Raji (cell line): ENCODE data around the gene OR2T34.
"Not testable (repeated sequence)": the region's sequence is repeated elsewhere in the genome, so short reads cannot be mapped to it uniquely, and the experiment has no call there.

Experiments
- POLR2A ChIP-seq: IDR thresholded peaks from 2 replicates; pipeline ENCODE4 v1.6.1; 2011; ENCODE audit warnings: low read depth, low read length, control low read depth; ENCODE audit not compliant: insufficient read depth

Gene OR2T34

GRCh38 chr1:248574657-248575056 is at the start of gene OR2T34:
OR2T34 (minus strand) TSS chr1:248574757; CDS start chr1:248574757, 0 bp downstream.
- TF ChIP-seq POLR2A: not testable (repeated sequence)

GRCh38 chr1:248622570-248623001 is 48.0 kb upstream of the OR2T34 start:
- no peak for TF ChIP-seq POLR2A

GRCh38 chr1:248621770-248622169 is 47.2 kb upstream of the OR2T34 start:
- TF ChIP-seq POLR2A: no peak

GRCh38 chr1:248618878-248619277 is 44.3 kb upstream of the OR2T34 start:
- TF ChIP-seq POLR2A: no peak

- TF ChIP-seq POLR2A: no peak
Measured at GRCh38 chr1:248618119-248618518, 43.6 kb upstream of the OR2T34 start.

GRCh38 chr1:248613742-248614141 is 39.2 kb upstream of the OR2T34 start:
- TF ChIP-seq POLR2A: no peak

GRCh38 chr1:248611883-248612414 is 37.4 kb upstream of the OR2T34 start:
- no peak for TF ChIP-seq POLR2A

GRCh38 chr1:248610301-248610700 is 35.7 kb upstream of the OR2T34 start:
- TF ChIP-seq POLR2A: no peak

- no peak for TF ChIP-seq POLR2A
Measured at GRCh38 chr1:248599396-248599795, 24.8 kb upstream of the OR2T34 start.

GRCh38 chr1:248597589-248597988 is 23.0 kb upstream of the OR2T34 start, which contains the start of gene OR2T10:
OR2T10 (minus strand) TSS chr1:248597700; CDS start chr1:248593768, 3,932 bp downstream.
- TF ChIP-seq POLR2A: no peak

- no peak for TF ChIP-seq POLR2A
Measured at GRCh38 chr1:248596615-248597014, 22.1 kb upstream of the OR2T34 start.

- TF ChIP-seq POLR2A: no peak
Measured at GRCh38 chr1:248593226-248593625, 18.7 kb upstream of the OR2T34 start.

GRCh38 chr1:248592655-248593054 is 18.1 kb upstream of the OR2T34 start:
- TF ChIP-seq POLR2A: no peak

GRCh38 chr1:248590055-248590454 is 15.5 kb upstream of the OR2T34 start:
- TF ChIP-seq POLR2A: no peak

- TF ChIP-seq POLR2A: no peak
Measured at GRCh38 chr1:248589334-248589733, 14.8 kb upstream of the OR2T34 start.

GRCh38 chr1:248585266-248585665 is 10.7 kb upstream of the OR2T34 start:
- no peak for TF ChIP-seq POLR2A

GRCh38 chr1:248576260-248576980 is 1.9 kb upstream of the OR2T34 start:
- no peak for TF ChIP-seq POLR2A

- TF ChIP-seq POLR2A: not testable (repeated sequence)
Measured at GRCh38 chr1:248562672-248563071, 11.9 kb downstream of the OR2T34 start, which contains the start of gene OR2T29. OR2T29 (minus strand) TSS chr1:248562772; CDS start chr1:248559491, 3,281 bp downstream.
